Measurements from ENCODE around the gene SYNM.

DNA sequence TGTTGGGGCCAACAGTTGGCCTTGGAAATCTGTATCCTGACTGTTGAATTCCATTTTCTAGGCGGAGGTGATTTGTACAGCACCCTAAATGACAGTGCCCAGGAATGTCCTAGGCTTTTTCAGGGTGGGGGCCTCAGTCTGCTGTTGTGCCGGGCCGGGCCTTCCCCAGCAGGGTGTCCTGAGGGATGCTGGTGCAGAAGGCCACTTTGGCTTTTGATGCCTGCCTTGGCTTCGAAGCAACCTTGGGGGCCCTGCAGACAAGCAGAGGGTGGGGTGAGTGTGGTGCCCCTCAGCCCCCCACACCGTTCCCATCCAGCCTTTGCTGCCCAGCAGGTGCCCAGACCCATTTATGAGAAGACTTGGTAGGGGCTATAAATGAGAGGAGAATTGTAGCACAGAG, 33.0 kb downstream of the SYNM start:
- TF ChIP-seq EZH2 (IDR thresholded peaks at IDR 0.05; ENCODE audit: low read length, unreplicated experiment) (no peak), CTCF (conservative IDR thresholded peaks at IDR 0.05; ENCODE audit: low read depth, low read length) (no peak), EZH2phosphoT487 (IDR thresholded peaks at IDR 0.05; ENCODE audit: borderline replicate concordance, low read length) (no peak)
